Liver (tissue), 3 donors: ENCODE data around the gene HAVCR1.

Source experiments
- EGR1 ChIP-seq, 2 donors: IDR thresholded peaks; 2 replicates each; pipeline ENCODE4 v1.6.1; 2016 to 2018; ENCODE audit warnings: antibody characterized with exemption in 2 of 2, low read depth in 2 of 2
- FOXA1 ChIP-seq: IDR thresholded peaks from 2 replicates; pipeline ENCODE4 v1.6.1; 2016; ENCODE audit warnings: antibody characterized with exemption
- GABPA ChIP-seq, 2 donors: IDR thresholded peaks in 1 of 2; conservative IDR thresholded peaks in 1 of 2; 2 replicates each; pipeline ENCODE4 v1.6.1; 2016; ENCODE audit warnings: antibody characterized with exemption in 2 of 2, mild to moderate bottlenecking in 1 of 2, moderate library complexity in 1 of 2
- HNF4G ChIP-seq: IDR thresholded peaks from 2 replicates; pipeline ENCODE4 v1.6.1; 2016; ENCODE audit warnings: antibody characterized with exemption
- JUND ChIP-seq, 2 donors: IDR thresholded peaks; 2 replicates each; pipeline ENCODE4 v1.6.1; 2016; ENCODE audit warnings: antibody characterized with exemption in 2 of 2
- RAD21 ChIP-seq, 2 donors: IDR thresholded peaks; 2 replicates each; pipeline ENCODE4 v1.6.1; 2016; ENCODE audit warnings: antibody characterized with exemption in 2 of 2, mild to moderate bottlenecking in 2 of 2
- RXRA ChIP-seq, 2 donors: IDR thresholded peaks; 2 replicates each; pipeline ENCODE4 v1.6.1; 2017 to 2018; ENCODE audit warnings: antibody characterized with exemption in 2 of 2, mild to moderate bottlenecking in 1 of 2
- SP1 ChIP-seq: IDR thresholded peaks from 2 replicates; pipeline ENCODE4 v1.6.1; 2018; ENCODE audit warnings: antibody characterized with exemption, mild to moderate bottlenecking
- TAF1 ChIP-seq: conservative IDR thresholded peaks from 2 replicates; pipeline ENCODE4 v1.6.1; 2016; ENCODE audit warnings: antibody characterized with exemption, mild to moderate bottlenecking
- YY1 ChIP-seq: IDR thresholded peaks from 2 replicates; pipeline ENCODE4 v1.6.1; 2016; ENCODE audit warnings: antibody characterized with exemption, mild to moderate bottlenecking
- TF ChIP-seq, protein P1 (sequence below): fragments of 150-350 bp; IDR thresholded peaks from 2 replicates; pipeline ENCODE4 v1.5.1; 2017; ENCODE audit warnings: improper control_type of control experiment, low read depth, low read length; ENCODE audit not compliant: missing input control
- TF ChIP-seq, protein P2 (sequence below): IDR thresholded peaks from 2 replicates; pipeline ENCODE4 v1.6.1; 2016; ENCODE audit warnings: antibody characterized with exemption, mild to moderate bottlenecking
- TF ChIP-seq, protein P3 (sequence below): IDR thresholded peaks from 2 replicates; pipeline ENCODE4 v1.6.1; 2016; ENCODE audit warnings: antibody characterized with exemption
- donor health status: healthy.
- donor health status: healthy.

DNA sequence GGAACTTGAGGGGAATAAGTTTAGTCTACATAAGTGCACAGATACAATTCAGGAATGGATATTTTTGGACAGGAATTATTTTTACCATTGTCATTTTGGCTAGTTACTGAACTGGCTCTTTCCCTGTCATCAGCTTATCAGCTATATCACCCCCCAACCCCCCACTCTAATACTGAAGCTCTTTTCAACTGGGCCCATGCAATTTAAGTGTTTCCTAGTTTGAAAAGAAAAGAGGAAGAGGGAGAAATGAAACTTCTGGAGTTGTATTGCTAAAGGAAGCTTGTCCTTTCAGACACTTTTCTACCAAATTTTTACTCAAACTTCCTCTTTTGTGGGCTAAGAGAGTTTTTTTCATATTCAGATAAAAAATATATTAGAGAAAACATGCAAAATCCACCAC lies 77.4 kb downstream of the HAVCR1 start:
- TF ChIP-seq, protein P1, sequence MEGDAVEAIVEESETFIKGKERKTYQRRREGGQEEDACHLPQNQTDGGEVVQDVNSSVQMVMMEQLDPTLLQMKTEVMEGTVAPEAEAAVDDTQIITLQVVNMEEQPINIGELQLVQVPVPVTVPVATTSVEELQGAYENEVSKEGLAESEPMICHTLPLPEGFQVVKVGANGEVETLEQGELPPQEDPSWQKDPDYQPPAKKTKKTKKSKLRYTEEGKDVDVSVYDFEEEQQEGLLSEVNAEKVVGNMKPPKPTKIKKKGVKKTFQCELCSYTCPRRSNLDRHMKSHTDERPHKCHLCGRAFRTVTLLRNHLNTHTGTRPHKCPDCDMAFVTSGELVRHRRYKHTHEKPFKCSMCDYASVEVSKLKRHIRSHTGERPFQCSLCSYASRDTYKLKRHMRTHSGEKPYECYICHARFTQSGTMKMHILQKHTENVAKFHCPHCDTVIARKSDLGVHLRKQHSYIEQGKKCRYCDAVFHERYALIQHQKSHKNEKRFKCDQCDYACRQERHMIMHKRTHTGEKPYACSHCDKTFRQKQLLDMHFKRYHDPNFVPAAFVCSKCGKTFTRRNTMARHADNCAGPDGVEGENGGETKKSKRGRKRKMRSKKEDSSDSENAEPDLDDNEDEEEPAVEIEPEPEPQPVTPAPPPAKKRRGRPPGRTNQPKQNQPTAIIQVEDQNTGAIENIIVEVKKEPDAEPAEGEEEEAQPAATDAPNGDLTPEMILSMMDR: no peak
- no peak for TF ChIP-seq TAF1
- TF ChIP-seq, protein P2, sequence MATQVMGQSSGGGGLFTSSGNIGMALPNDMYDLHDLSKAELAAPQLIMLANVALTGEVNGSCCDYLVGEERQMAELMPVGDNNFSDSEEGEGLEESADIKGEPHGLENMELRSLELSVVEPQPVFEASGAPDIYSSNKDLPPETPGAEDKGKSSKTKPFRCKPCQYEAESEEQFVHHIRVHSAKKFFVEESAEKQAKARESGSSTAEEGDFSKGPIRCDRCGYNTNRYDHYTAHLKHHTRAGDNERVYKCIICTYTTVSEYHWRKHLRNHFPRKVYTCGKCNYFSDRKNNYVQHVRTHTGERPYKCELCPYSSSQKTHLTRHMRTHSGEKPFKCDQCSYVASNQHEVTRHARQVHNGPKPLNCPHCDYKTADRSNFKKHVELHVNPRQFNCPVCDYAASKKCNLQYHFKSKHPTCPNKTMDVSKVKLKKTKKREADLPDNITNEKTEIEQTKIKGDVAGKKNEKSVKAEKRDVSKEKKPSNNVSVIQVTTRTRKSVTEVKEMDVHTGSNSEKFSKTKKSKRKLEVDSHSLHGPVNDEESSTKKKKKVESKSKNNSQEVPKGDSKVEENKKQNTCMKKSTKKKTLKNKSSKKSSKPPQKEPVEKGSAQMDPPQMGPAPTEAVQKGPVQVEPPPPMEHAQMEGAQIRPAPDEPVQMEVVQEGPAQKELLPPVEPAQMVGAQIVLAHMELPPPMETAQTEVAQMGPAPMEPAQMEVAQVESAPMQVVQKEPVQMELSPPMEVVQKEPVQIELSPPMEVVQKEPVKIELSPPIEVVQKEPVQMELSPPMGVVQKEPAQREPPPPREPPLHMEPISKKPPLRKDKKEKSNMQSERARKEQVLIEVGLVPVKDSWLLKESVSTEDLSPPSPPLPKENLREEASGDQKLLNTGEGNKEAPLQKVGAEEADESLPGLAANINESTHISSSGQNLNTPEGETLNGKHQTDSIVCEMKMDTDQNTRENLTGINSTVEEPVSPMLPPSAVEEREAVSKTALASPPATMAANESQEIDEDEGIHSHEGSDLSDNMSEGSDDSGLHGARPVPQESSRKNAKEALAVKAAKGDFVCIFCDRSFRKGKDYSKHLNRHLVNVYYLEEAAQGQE: no peak
- TF ChIP-seq GABPA (IDR thresholded peaks at IDR 0.05 in 1 of 2, conservative IDR thresholded peaks at IDR 0.05 in 1 of 2): no peak
- TF ChIP-seq YY1: no peak
- TF ChIP-seq SP1: no peak
- TF ChIP-seq JUND (IDR thresholded peaks at IDR 0.05): no peak
- TF ChIP-seq FOXA1: no peak
- TF ChIP-seq HNF4G: no peak
- TF ChIP-seq, protein P3, sequence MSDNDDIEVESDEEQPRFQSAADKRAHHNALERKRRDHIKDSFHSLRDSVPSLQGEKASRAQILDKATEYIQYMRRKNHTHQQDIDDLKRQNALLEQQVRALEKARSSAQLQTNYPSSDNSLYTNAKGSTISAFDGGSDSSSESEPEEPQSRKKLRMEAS: no peak
- no peak for TF ChIP-seq EGR1 (IDR thresholded peaks at IDR 0.05; ENCODE audit: low read depth in 2 of 2)
- TF ChIP-seq RAD21 (IDR thresholded peaks at IDR 0.05): no peak
- no peak for TF ChIP-seq RXRA (IDR thresholded peaks at IDR 0.05)
